Kidney epithelial cell (primary cell): ENCODE results near the gene PON3. TPM values are rescaled to one million over a fixed set of nuclear protein-coding genes. Genes with fewer than 3 reads are reported as not detected.
A peak's percentile ranks its signal among the peaks of the same experiment; 100 is the strongest.

Source experiments
- DNase-seq: peaks from one replicate; pipeline ENCODE4 v3.0.0-alpha.2; 2010; ENCODE audit warnings: low read depth
- H3K27me3 ChIP-seq: 2 replicates; pipeline ENCODE4 v1.6.0; 2011; ENCODE audit warnings: low read length; ENCODE audit not compliant: control insufficient read depth, insufficient read depth
- H3K36me3 ChIP-seq: 2 replicates; pipeline ENCODE4 v1.5.1; 2011; ENCODE audit warnings: low read length; ENCODE audit not compliant: control insufficient read depth, insufficient read depth
- H3K4me3 ChIP-seq: 2 replicates; pipeline ENCODE4 v1.5.1; 2011; ENCODE audit warnings: low read depth, mild to moderate bottlenecking, control low read depth, low read length
- CTCF ChIP-seq: IDR thresholded peaks from 2 replicates; pipeline ENCODE4 v1.5.1; 2011; ENCODE audit warnings: mild to moderate bottlenecking, moderate library complexity, low read length, control low read depth, inconsistent platforms; ENCODE audit not compliant: insufficient read depth, poor library complexity, severe bottlenecking
- total RNA-seq: library from RNA; depleted of rRNA; stranded (reverse); fragments of >200 nt; gene quantifications from 2 replicates; pipeline ENCODE4 v1.2.3, GENCODE V29; 2015

The PON3 gene
- total RNA-seq, 1 donor from 2014 or later, result not detected

- no peak for DNase-seq
- Histone ChIP-seq H3K4me3 (no peak overlapping the region), H3K36me3 (no peaks in the 10 kb centered on the region), H3K27me3 (peaks cover 4% of the 10 kb centered on the region)
- TF ChIP-seq CTCF, result no peak
Observed at GRCh38 chr7:95327356-95327755, 68.8 kb downstream of the PON3 start.

GRCh38 chr7:95324431-95324830, 71.7 kb downstream of the PON3 start, which contains the start of gene PON1:
Gene PON1 (minus strand): TSS chr7:95324532. CDS start chr7:95324475, 57 bp downstream.
- H3K4me3 ChIP-seq, result peak within 1 kb of the TSS; percentile 5
- DNase-seq, result no peak
- H3K27me3 ChIP-seq, result peaks cover 4% of the 10 kb centered on the region
- no peaks in the 10 kb centered on the region for H3K36me3 ChIP-seq
- no peak for TF ChIP-seq CTCF

GRCh38 chr7:95323410-95324129, 72.6 kb downstream of the PON3 start:
- H3K4me3 ChIP-seq, result no peak overlapping the region
- DNase-seq, result no peak
- no peak for TF ChIP-seq CTCF
- no peaks in the 10 kb centered on the region for H3K36me3 ChIP-seq
- H3K27me3 ChIP-seq, result peaks cover 4% of the 10 kb centered on the region

GRCh38 chr7:95322854-95323253, 73.3 kb downstream of the PON3 start:
- H3K36me3 ChIP-seq, result no peaks in the 10 kb centered on the region
- H3K27me3 ChIP-seq, result peaks cover 4% of the 10 kb centered on the region
- no peak for DNase-seq
- TF ChIP-seq CTCF, result no peak
- no peak overlapping the region for H3K4me3 ChIP-seq

- TF ChIP-seq CTCF, result no peak
- no peaks in the 10 kb centered on the region for H3K36me3 ChIP-seq
- no peak for DNase-seq
- no peak overlapping the region for H3K4me3 ChIP-seq
- peaks cover 4% of the 10 kb centered on the region for H3K27me3 ChIP-seq
Observed at GRCh38 chr7:95322396-95322795, 73.8 kb downstream of the PON3 start.

GRCh38 chr7:95321720-95322119, 74.5 kb downstream of the PON3 start:
- no peak for TF ChIP-seq CTCF
- Histone ChIP-seq H3K36me3 (no peaks in the 10 kb centered on the region), H3K4me3 (no peak overlapping the region), H3K27me3 (peaks cover 4% of the 10 kb centered on the region)
- no peak for DNase-seq
